ENCODE results near the gene NOVA2. TPM values are rescaled to one million over a fixed set of nuclear protein-coding genes. Genes with fewer than 3 reads are reported as not detected.

Gene NOVA2
- total and polyA plus RNA-seq, 8 donors, result 6.4 to 13.9 (median 11.5) TPM

- Histone ChIP-seq H3K36me3 (peaks cover 0 to 3% of the 10 kb centered on the region in 2 donors), H3K4me1 (peaks cover 7 to 29% of the 10 kb centered on the region in 2 donors), H3K9me3 (no peaks in the 10 kb centered on the region), H3K4me3 (peak overlapping the region; percentile 17 to 78), H3K27ac (no peak overlapping the region), H3K27me3 (peaks cover 17 to 37% of the 10 kb centered on the region in 2 donors)
- TF ChIP-seq CTCF (IDR thresholded peaks at IDR 0.05), result no peak
- DNase-seq, result peak in 3 of 4 donors; percentile 60 to 94 (median 86)
- intact Hi-C loops (cut with DNase I), result no loop called here
- ATAC-seq, result peak; percentile 89
Measured at GRCh38 chr19:46014941-46015686, 41.4 kb upstream of the NOVA2 start.

- Histone ChIP-seq H3K9me3 (no peaks in the 10 kb centered on the region), H3K27me3 (peaks cover 17 to 37% of the 10 kb centered on the region in 2 donors), H3K4me1 (peaks cover 7 to 30% of the 10 kb centered on the region in 2 donors), H3K36me3 (peaks cover 0 to 3% of the 10 kb centered on the region in 2 donors), H3K27ac (no peak overlapping the region), H3K4me3 (peak overlapping the region; percentile 17 to 78)
- no peak for TF ChIP-seq CTCF (IDR thresholded peaks at IDR 0.05)
- DNase-seq, result no peak
- intact Hi-C loops (cut with DNase I), result no loop called here
- ATAC-seq, result no peak
Measured at GRCh38 chr19:46014534-46014933, 40.9 kb upstream of the NOVA2 start.

GRCh38 chr19:46009530-46010510, 36.2 kb upstream of the NOVA2 start:
- Histone ChIP-seq H3K36me3 (peaks cover 0 to 26% of the 10 kb centered on the region in 2 donors), H3K4me1 (peaks cover 0 to 10% of the 10 kb centered on the region in 2 donors), H3K27ac (no peak overlapping the region), H3K4me3 (no peak overlapping the region), H3K9me3 (no peaks in the 10 kb centered on the region), H3K27me3 (peaks cover 16 to 21% of the 10 kb centered on the region in 2 donors)
- TF ChIP-seq CTCF (IDR thresholded peaks at IDR 0.05), result peak; percentile 80 to 85
- DNase-seq (peak in 2 of 4 donors; percentile 64 to 91), ATAC-seq (peak; percentile 91)
- intact Hi-C loops (cut with DNase I), result no loop called here

GRCh38 chr19:46006411-46006810, 32.7 kb upstream of the NOVA2 start:
- ATAC-seq (no peak), DNase-seq (peak in 1 of 4 donors; percentile 50)
- no peak for TF ChIP-seq CTCF (IDR thresholded peaks at IDR 0.05)
- no peaks in the 10 kb centered on the region for H3K9me3 ChIP-seq
- peaks cover 0 to 39% of the 10 kb centered on the region in 2 donors for H3K36me3 ChIP-seq
- peaks cover 0 to 3% of the 10 kb centered on the region in 2 donors for H3K4me1 ChIP-seq
- intact Hi-C loops (cut with DNase I), result no loop called here
- H3K27ac ChIP-seq, result no peak overlapping the region
- H3K27me3 ChIP-seq, result no peaks in the 10 kb centered on the region
- H3K4me3 ChIP-seq, result no peak overlapping the region

All from left lung (tissue), 10 donors.